Measurements from ENCODE around the gene FRMD5. TPM values are rescaled to one million over a fixed set of nuclear protein-coding genes. Genes with fewer than 3 reads are reported as not detected.

Gene FRMD5
- total and polyA plus RNA-seq, 2 experiments from 2014 or later = 5.9 to 10.1 TPM

DNA sequence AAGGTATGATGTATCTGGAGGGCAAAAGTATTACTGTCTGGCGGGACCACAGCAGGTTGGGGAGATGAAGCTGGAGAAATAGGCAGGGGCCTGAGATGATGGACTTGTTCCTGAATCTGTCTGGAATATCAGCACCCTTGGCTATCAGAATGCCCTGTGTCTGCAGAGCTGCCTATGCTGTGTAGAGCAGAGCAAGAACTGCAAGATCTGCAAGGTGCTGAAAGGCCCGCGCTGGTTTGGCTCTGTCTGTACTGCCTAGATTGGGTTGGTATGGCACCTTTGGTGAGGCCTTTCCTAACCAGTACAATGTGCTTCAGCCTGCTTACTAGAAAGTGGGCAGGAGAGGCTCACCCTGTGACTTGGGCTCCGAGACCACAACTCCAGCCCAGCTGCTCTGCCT lies 271.5 kb downstream of the FRMD5 start:
- no peak overlapping the region for H3K4me3 ChIP-seq
- no peak overlapping the region for H3K27ac ChIP-seq (ENCODE audit: low read depth)
- H3K4me2 ChIP-seq = no peak overlapping the region
- H3K4me1 ChIP-seq (ENCODE audit: insufficient read depth) = peaks cover 44% of the 10 kb centered on the region
- H3K4me3 Mint-ChIP-seq = no peak overlapping the region
- H3F3A ChIP-seq (replicated peaks; ENCODE audit: low read depth) = peaks cover 3% of the 10 kb centered on the region; the same call in 1 of the 2 replicates
- no peak overlapping the region for H3K27ac Mint-ChIP-seq
- H4K20me1 ChIP-seq (replicated peaks; ENCODE audit: insufficient read depth) = no peaks in the 10 kb centered on the region
- no peaks in the 10 kb centered on the region; the same call in 2 of the 3 replicates for H3K36me3 Mint-ChIP-seq (ENCODE audit: low read depth)
- peaks cover 8% of the 10 kb centered on the region; the same call in 1 of the 2 replicates for H3K9me2 ChIP-seq (ENCODE audit: insufficient read depth)
- no peaks in the 10 kb centered on the region for H3K9me3 Mint-ChIP-seq
- no peaks in the 10 kb centered on the region for H3K27me3 ChIP-seq (ENCODE audit: insufficient read depth)
- H3K4me1 Mint-ChIP-seq = peaks cover 62% of the 10 kb centered on the region
- no peaks in the 10 kb centered on the region for H3K36me3 ChIP-seq (ENCODE audit: insufficient read depth)
- H3K27me3 Mint-ChIP-seq (ENCODE audit: insufficient read depth, low read depth, poor library complexity) = peaks cover 8% of the 10 kb centered on the region
- TF ChIP-seq ZNF114 (CRISPR knock-in tag; IDR thresholded peaks at IDR 0.05) = no peak
- TF ChIP-seq JUNB (IDR thresholded peaks at IDR 0.05; ENCODE audit: unreplicated experiment) = no peak
- TF ChIP-seq, protein P1, sequence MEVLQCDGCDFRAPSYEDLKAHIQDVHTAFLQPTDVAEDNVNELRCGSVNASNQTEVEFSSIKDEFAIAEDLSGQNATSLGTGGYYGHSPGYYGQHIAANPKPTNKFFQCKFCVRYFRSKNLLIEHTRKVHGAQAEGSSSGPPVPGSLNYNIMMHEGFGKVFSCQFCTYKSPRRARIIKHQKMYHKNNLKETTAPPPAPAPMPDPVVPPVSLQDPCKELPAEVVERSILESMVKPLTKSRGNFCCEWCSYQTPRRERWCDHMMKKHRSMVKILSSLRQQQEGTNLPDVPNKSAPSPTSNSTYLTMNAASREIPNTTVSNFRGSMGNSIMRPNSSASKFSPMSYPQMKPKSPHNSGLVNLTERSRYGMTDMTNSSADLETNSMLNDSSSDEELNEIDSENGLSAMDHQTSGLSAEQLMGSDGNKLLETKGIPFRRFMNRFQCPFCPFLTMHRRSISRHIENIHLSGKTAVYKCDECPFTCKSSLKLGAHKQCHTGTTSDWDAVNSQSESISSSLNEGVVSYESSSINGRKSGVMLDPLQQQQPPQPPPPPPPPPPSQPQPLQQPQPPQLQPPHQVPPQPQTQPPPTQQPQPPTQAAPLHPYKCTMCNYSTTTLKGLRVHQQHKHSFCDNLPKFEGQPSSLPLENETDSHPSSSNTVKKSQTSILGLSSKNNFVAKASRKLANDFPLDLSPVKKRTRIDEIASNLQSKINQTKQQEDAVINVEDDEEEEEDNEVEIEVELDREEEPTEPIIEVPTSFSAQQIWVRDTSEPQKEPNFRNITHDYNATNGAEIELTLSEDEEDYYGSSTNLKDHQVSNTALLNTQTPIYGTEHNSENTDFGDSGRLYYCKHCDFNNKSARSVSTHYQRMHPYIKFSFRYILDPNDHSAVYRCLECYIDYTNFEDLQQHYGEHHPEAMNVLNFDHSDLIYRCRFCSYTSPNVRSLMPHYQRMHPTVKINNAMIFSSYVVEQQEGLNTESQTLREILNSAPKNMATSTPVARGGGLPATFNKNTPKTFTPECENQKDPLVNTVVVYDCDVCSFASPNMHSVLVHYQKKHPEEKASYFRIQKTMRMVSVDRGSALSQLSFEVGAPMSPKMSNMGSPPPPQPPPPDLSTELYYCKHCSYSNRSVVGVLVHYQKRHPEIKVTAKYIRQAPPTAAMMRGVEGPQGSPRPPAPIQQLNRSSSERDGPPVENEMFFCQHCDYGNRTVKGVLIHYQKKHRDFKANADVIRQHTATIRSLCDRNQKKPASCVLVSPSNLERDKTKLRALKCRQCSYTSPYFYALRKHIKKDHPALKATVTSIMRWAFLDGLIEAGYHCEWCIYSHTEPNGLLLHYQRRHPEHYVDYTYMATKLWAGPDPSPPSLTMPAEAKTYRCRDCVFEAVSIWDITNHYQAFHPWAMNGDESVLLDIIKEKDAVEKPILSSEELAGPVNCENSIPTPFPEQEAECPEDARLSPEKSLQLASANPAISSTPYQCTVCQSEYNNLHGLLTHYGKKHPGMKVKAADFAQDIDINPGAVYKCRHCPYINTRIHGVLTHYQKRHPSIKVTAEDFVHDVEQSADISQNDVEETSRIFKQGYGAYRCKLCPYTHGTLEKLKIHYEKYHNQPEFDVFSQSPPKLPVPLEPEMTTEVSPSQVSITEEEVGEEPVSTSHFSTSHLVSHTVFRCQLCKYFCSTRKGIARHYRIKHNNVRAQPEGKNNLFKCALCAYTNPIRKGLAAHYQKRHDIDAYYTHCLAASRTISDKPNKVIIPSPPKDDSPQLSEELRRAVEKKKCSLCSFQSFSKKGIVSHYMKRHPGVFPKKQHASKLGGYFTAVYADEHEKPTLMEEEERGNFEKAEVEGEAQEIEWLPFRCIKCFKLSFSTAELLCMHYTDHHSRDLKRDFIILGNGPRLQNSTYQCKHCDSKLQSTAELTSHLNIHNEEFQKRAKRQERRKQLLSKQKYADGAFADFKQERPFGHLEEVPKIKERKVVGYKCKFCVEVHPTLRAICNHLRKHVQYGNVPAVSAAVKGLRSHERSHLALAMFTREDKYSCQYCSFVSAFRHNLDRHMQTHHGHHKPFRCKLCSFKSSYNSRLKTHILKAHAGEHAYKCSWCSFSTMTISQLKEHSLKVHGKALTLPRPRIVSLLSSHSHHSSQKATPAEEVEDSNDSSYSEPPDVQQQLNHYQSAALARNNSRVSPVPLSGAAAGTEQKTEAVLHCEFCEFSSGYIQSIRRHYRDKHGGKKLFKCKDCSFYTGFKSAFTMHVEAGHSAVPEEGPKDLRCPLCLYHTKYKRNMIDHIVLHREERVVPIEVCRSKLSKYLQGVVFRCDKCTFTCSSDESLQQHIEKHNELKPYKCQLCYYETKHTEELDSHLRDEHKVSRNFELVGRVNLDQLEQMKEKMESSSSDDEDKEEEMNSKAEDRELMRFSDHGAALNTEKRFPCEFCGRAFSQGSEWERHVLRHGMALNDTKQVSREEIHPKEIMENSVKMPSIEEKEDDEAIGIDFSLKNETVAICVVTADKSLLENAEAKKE (CRISPR knock-in tag; IDR thresholded peaks at IDR 0.05) = no peak
- TF ChIP-seq, protein P2, sequence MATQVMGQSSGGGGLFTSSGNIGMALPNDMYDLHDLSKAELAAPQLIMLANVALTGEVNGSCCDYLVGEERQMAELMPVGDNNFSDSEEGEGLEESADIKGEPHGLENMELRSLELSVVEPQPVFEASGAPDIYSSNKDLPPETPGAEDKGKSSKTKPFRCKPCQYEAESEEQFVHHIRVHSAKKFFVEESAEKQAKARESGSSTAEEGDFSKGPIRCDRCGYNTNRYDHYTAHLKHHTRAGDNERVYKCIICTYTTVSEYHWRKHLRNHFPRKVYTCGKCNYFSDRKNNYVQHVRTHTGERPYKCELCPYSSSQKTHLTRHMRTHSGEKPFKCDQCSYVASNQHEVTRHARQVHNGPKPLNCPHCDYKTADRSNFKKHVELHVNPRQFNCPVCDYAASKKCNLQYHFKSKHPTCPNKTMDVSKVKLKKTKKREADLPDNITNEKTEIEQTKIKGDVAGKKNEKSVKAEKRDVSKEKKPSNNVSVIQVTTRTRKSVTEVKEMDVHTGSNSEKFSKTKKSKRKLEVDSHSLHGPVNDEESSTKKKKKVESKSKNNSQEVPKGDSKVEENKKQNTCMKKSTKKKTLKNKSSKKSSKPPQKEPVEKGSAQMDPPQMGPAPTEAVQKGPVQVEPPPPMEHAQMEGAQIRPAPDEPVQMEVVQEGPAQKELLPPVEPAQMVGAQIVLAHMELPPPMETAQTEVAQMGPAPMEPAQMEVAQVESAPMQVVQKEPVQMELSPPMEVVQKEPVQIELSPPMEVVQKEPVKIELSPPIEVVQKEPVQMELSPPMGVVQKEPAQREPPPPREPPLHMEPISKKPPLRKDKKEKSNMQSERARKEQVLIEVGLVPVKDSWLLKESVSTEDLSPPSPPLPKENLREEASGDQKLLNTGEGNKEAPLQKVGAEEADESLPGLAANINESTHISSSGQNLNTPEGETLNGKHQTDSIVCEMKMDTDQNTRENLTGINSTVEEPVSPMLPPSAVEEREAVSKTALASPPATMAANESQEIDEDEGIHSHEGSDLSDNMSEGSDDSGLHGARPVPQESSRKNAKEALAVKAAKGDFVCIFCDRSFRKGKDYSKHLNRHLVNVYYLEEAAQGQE (IDR thresholded peaks at IDR 0.05; ENCODE audit: unreplicated experiment) = no peak
- no peak for TF ChIP-seq CREB1 (CRISPR knock-in tag; IDR thresholded peaks at IDR 0.05; ENCODE audit: low read depth)
- no peak for TF ChIP-seq STAT1 (IDR thresholded peaks at IDR 0.05; ENCODE audit: unreplicated experiment)
- TF ChIP-seq POLR2AphosphoS5 (IDR thresholded peaks at IDR 0.05; ENCODE audit: low read depth) = no peak
- TF ChIP-seq EZH2phosphoT487 (IDR thresholded peaks at IDR 0.05; ENCODE audit: unreplicated experiment) = no peak
- TF ChIP-seq ZNF331 (CRISPR knock-in tag; IDR thresholded peaks at IDR 0.05; ENCODE audit: low read depth) = no peak
- H2AFZ ChIP-seq = no peak overlapping the region
- no peaks in the 10 kb centered on the region for H3K79me2 ChIP-seq (replicated peaks; ENCODE audit: insufficient read depth)
- no peak for ATAC-seq
- DNase-seq (ENCODE audit: low spot score) = no peak

Data from GM23338 (cell line).